ENCODE results near the gene KNG1. TPM values are rescaled to one million over a fixed set of nuclear protein-coding genes. Genes with fewer than 3 reads are reported as not detected.

Gene KNG1
- total and polyA plus RNA-seq, 2 donors (not counting 3 experiments of a cell fraction or from before 2014, with no cell fraction given), result not detected

- peaks cover 26% of the 10 kb centered on the region for H3K4me1 ChIP-seq (ENCODE audit: control insufficient read depth, extremely low read depth, insufficient read depth, low read length)
- peak; percentile 81 for DNase-seq (ENCODE audit: low read depth, low spot score)
- POLR2A ChIA-PET, result interaction anchor here (0.6 to 2.8 kb wide), 20 partner anchors 9 to 846 kb away, joined by 3 to 29 read pairs (median 5); partner anchors contain the start of genes DNAJB11, RPL39L and TRA2B
- BruUV-seq (replicated peaks), result TSS peak; percentile 35
- peak overlapping the region; percentile 93 for H3K27ac ChIP-seq (ENCODE audit: insufficient read depth, low read depth, low read length)
- H3K79me2 ChIP-seq (ENCODE audit: control insufficient read depth, insufficient read depth, low read length), result peaks cover 51% of the 10 kb centered on the region
- H2AFZ ChIP-seq (ENCODE audit: low read depth, low read length), result no peak overlapping the region
- FAIRE-seq, result no peak
- H3K9me3 ChIP-seq (replicated peaks; ENCODE audit: control insufficient read depth, insufficient read depth, low read length), result no peaks in the 10 kb centered on the region
- H3K4me3 ChIP-seq (replicated peaks in 1 of 3; ENCODE audit: insufficient read depth in 1 of 3, low read depth in 1 of 3, low read length in 3 of 3), result peak overlapping the region; percentile 38 to 85 (median 72)
- no peaks in the 10 kb centered on the region for H3K9me1 ChIP-seq (replicated peaks; ENCODE audit: control insufficient read depth, extremely low read depth, insufficient read depth, low read length)
- H3K9ac ChIP-seq (replicated peaks; ENCODE audit: extremely low read depth, insufficient read depth, low read length), result peak overlapping the region; percentile 99
- H3K36me3 ChIP-seq (ENCODE audit: control insufficient read depth in 2 of 2, extremely low read depth in 1 of 2, insufficient read depth in 2 of 2, low read length in 2 of 2), result peaks cover 34 to 37% of the 10 kb centered on the region in 2 experiments
- H3K4me2 ChIP-seq (ENCODE audit: insufficient read depth, low read length), result peak overlapping the region; percentile 93
- CTCF ChIA-PET, result interaction anchor here (1.1 to 3.1 kb wide), 6 partner anchors 11 to 356 kb away, joined by 3 to 12 read pairs (median 4); partner anchors contain the start of gene RPL39L
- TF ChIP-seq MYC (IDR thresholded peaks at IDR 0.05; ENCODE audit: low read depth, low read length) (no peak), FOS (IDR thresholded peaks at IDR 0.05; ENCODE audit: borderline replicate concordance, insufficient read depth, low read length) (no peak), POLR2AphosphoS5 (IDR thresholded peaks at IDR 0.05; ENCODE audit: insufficient read depth, low read depth, low read length) (peak; percentile 37), POLR2A (IDR thresholded peaks at IDR 0.05; ENCODE audit: low read depth, low read length) (peak; percentile 14)
- H4K20me1 ChIP-seq (replicated peaks; ENCODE audit: control insufficient read depth, extremely low read depth, insufficient read depth, low read length), result peaks cover 15% of the 10 kb centered on the region
- intact Hi-C loops (cut with micrococcal nuclease), result loop anchor here (1.0 to 10.0 kb wide), 7 partner anchors 22 to 845 kb away; partner anchors contain the start of genes DNAJB11, ETV5, RFC4 and ST6GAL1
- no peaks in the 10 kb centered on the region for H3K27me3 ChIP-seq (ENCODE audit: control insufficient read depth in 2 of 2, insufficient read depth in 2 of 2, low read length in 2 of 2)
- dilution Hi-C loops (cut with MboI; ENCODE audit: extremely low pct_ligation_motif_present, low sequenced_read_pairs), result no loop called here
Measured at GRCh38 chr3:186783731-186784515, 66.8 kb downstream of the KNG1 start.

DNA sequence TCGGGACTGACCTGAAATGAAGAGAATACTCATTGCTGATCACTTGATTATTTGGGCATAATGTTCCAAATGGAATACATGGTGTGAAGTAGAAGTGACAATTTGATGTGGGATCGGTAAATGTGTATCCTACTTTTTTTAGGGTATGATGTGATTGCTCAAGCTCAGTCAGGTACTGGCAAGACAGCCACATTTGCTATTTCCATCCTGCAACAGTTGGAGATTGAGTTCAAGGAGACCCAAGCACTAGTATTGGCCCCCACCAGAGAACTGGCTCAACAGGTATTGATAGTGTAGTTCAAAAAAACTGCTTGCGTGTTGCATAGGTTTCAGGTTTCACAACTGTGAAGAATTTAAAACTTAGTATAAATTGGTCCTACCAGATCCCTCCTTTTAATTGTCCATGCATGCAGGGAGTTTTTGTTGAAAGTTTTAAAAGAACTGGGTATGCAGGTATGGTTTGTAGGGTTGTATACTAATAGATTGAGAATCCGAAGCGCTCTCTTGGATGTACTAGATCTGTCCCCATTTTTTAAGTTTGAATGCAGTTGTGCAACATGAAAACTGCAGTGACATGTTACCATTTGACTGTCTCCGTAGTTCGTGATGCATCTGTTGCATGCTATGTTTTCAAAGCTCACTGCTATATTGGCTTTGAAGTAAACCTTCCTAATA is 67.8 kb downstream of the KNG1 start:
- Histone ChIP-seq H3K4me2 (ENCODE audit: insufficient read depth, low read length) (peak overlapping the region; percentile 93), H3K27ac (ENCODE audit: insufficient read depth, low read depth, low read length) (peak overlapping the region; percentile 93), H3K27me3 (ENCODE audit: control insufficient read depth in 2 of 2, insufficient read depth in 2 of 2, low read length in 2 of 2) (no peaks in the 10 kb centered on the region), H3K4me3 (replicated peaks in 1 of 3; ENCODE audit: insufficient read depth in 1 of 3, low read depth in 1 of 3, low read length in 3 of 3) (peak overlapping the region; percentile 38 to 85 (median 72)), H3K9ac (replicated peaks; ENCODE audit: extremely low read depth, insufficient read depth, low read length) (peak overlapping the region; percentile 99), H3K36me3 (ENCODE audit: control insufficient read depth in 2 of 2, extremely low read depth in 1 of 2, insufficient read depth in 2 of 2, low read length in 2 of 2) (peaks cover 38 to 42% of the 10 kb centered on the region in 2 experiments), H3K9me1 (replicated peaks; ENCODE audit: control insufficient read depth, extremely low read depth, insufficient read depth, low read length) (no peaks in the 10 kb centered on the region), H3K79me2 (ENCODE audit: control insufficient read depth, insufficient read depth, low read length) (peaks cover 51% of the 10 kb centered on the region), H2AFZ (ENCODE audit: low read depth, low read length) (no peak overlapping the region), H3K9me3 (replicated peaks; ENCODE audit: control insufficient read depth, insufficient read depth, low read length) (no peaks in the 10 kb centered on the region), H3K4me1 (ENCODE audit: control insufficient read depth, extremely low read depth, insufficient read depth, low read length) (peaks cover 26% of the 10 kb centered on the region), H4K20me1 (replicated peaks; ENCODE audit: control insufficient read depth, extremely low read depth, insufficient read depth, low read length) (peaks cover 15% of the 10 kb centered on the region)
- intact Hi-C loops (cut with micrococcal nuclease) (loop anchor here (5.0 to 10.0 kb wide), 3 partner anchors 147 to 800 kb away; partner anchors contain the start of genes ETV5 and ST6GAL1), dilution Hi-C loops (cut with MboI; ENCODE audit: extremely low pct_ligation_motif_present, low sequenced_read_pairs) (no loop called here)
- CTCF ChIA-PET, result interaction anchor here (2.9 to 3.1 kb wide), 2 partner anchors 168 to 170 kb away, joined by 10 to 12 read pairs; no protein-coding TSS in a partner anchor
- BruUV-seq (replicated peaks), result no TSS peak
- FAIRE-seq (no peak), DNase-seq (ENCODE audit: low read depth, low spot score) (no peak)
- POLR2A ChIA-PET, result interaction anchor here (1.0 to 2.8 kb wide), 6 partner anchors 12 to 214 kb away, joined by 3 to 29 read pairs (median 12); partner anchors contain the start of gene DNAJB11
- TF ChIP-seq, protein P1, sequence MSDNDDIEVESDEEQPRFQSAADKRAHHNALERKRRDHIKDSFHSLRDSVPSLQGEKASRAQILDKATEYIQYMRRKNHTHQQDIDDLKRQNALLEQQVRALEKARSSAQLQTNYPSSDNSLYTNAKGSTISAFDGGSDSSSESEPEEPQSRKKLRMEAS (IDR thresholded peaks at IDR 0.05; ENCODE audit: insufficient read depth, insufficient read length), result no peak
- TF ChIP-seq EZH2 (IDR thresholded peaks at IDR 0.05; ENCODE audit: borderline replicate concordance, low read depth, low read length, severe bottlenecking) (no peak), POLR2AphosphoS5 (IDR thresholded peaks at IDR 0.05; ENCODE audit: insufficient read depth, low read depth, low read length) (no peak), FOS (IDR thresholded peaks at IDR 0.05; ENCODE audit: borderline replicate concordance, insufficient read depth, low read length) (no peak), JUN (IDR thresholded peaks at IDR 0.05; ENCODE audit: borderline replicate concordance, insufficient read depth, insufficient read length, low read depth) (no peak), MYC (IDR thresholded peaks at IDR 0.05; ENCODE audit: low read depth, low read length) (no peak), CTCF (IDR thresholded peaks at IDR 0.05; ENCODE audit: extremely low read depth in 1 of 2, insufficient read depth in 1 of 2, low read depth in 1 of 2, low read length in 2 of 2) (no peak), POLR2A (IDR thresholded peaks at IDR 0.05; ENCODE audit: low read depth, low read length) (no peak), GATA2 (IDR thresholded peaks at IDR 0.05; ENCODE audit: insufficient read depth, insufficient read length, low read depth, low read length) (no peak)

Data from endothelial cell of umbilical vein (primary cell).